H9 (cell line): ENCODE measurements around the gene BOD1L2. TPM values are rescaled to one million over a fixed set of nuclear protein-coding genes. Genes with fewer than 3 reads are reported as not detected.

Experiments
- DNase-seq: peaks from one replicate; pipeline ENCODE4 v3.0.0-alpha.2; 2017
- H2AFZ ChIP-seq: one replicate; pipeline ENCODE4 v1.6.1; 2013; ENCODE audit warnings: mild to moderate bottlenecking, low read length, control low read depth, moderate library complexity
- H2AK5ac ChIP-seq: 2 replicates; pipeline ENCODE4 v1.6.1; 2013; ENCODE audit warnings: low read length, control low read depth, mixed read lengths; ENCODE audit not compliant: insufficient read length
- H2BK120ac ChIP-seq: one replicate; pipeline ENCODE4 v1.6.1; 2013; ENCODE audit warnings: low read depth, mild to moderate bottlenecking, low read length, control low read depth, inconsistent platforms; ENCODE audit not compliant: poor library complexity, severe bottlenecking
- H2BK12ac ChIP-seq: 2 replicates; pipeline ENCODE4 v1.6.1; 2013; ENCODE audit warnings: low read length, control low read depth, mixed read lengths, low read depth; ENCODE audit not compliant: insufficient read length
- H2BK15ac ChIP-seq: 2 replicates; pipeline ENCODE4 v1.6.1; 2013; ENCODE audit warnings: low read depth, low read length, control low read depth
- H2BK20ac ChIP-seq: one replicate; pipeline ENCODE4 v1.6.1; 2013; ENCODE audit warnings: low read depth, mild to moderate bottlenecking, low read length, control low read depth, inconsistent platforms; ENCODE audit not compliant: poor library complexity, severe bottlenecking
- H2BK5ac ChIP-seq: 2 replicates; pipeline ENCODE4 v1.6.1; 2013; ENCODE audit warnings: low read length, control low read depth, mixed read lengths; ENCODE audit not compliant: insufficient read length
- H3K14ac ChIP-seq: 2 replicates; pipeline ENCODE4 v1.6.1; 2013; ENCODE audit warnings: low read length, control low read depth; ENCODE audit not compliant: insufficient read depth
- H3K18ac ChIP-seq: 2 replicates; pipeline ENCODE4 v1.6.1; 2013; ENCODE audit warnings: low read depth, mild to moderate bottlenecking, mixed read lengths, low read length, control low read depth; ENCODE audit not compliant: insufficient read length
- H3K23ac ChIP-seq: 2 replicates; pipeline ENCODE4 v1.6.1; 2013; ENCODE audit warnings: low read length, control low read depth, mixed read lengths, low read depth; ENCODE audit not compliant: insufficient read length
- H3K23me2 ChIP-seq: 2 replicates; pipeline ENCODE4 v1.6.1; 2013; ENCODE audit warnings: low read depth, mild to moderate bottlenecking, mixed read lengths, low read length, control low read depth; ENCODE audit not compliant: insufficient read length, poor library complexity, severe bottlenecking
- H3K27ac ChIP-seq: 2 replicates; pipeline ENCODE4 v1.5.1; 2013; ENCODE audit warnings: low read length, control low read depth, mixed read lengths, low read depth; ENCODE audit not compliant: insufficient read length
- H3K27me3 ChIP-seq: 2 replicates; pipeline ENCODE4 v1.6.1; 2013; ENCODE audit warnings: low read length, control low read depth, inconsistent platforms; ENCODE audit not compliant: insufficient read depth
- H3K4ac ChIP-seq: 2 replicates; pipeline ENCODE4 v1.6.1; 2013; ENCODE audit warnings: low read depth, mild to moderate bottlenecking, control low read depth, inconsistent platforms, low read length, moderate library complexity
- H3K4me1 ChIP-seq: 2 replicates; pipeline ENCODE4 v1.6.1; 2013; ENCODE audit warnings: low read length, control low read depth, inconsistent platforms; ENCODE audit not compliant: insufficient read depth
- H3K4me2 ChIP-seq: 2 replicates; pipeline ENCODE4 v1.6.1; 2013; ENCODE audit warnings: low read length, control low read depth, mixed read lengths; ENCODE audit not compliant: insufficient read length, insufficient read depth
- H3K56ac ChIP-seq: 2 replicates; pipeline ENCODE4 v1.6.1; 2013; ENCODE audit warnings: low read depth, mild to moderate bottlenecking, mixed read lengths, low read length, control low read depth; ENCODE audit not compliant: insufficient read length
- H3K79me1 ChIP-seq: 2 replicates; pipeline ENCODE4 v1.6.1; 2013; ENCODE audit warnings: low read depth, mild to moderate bottlenecking, moderate library complexity, low read length, control low read depth, inconsistent platforms; ENCODE audit not compliant: insufficient read depth, poor library complexity, severe bottlenecking
- H3K79me2 ChIP-seq: 2 replicates; pipeline ENCODE4 v1.6.1; 2013; ENCODE audit warnings: low read length, control low read depth, inconsistent platforms; ENCODE audit not compliant: insufficient read depth
- H3K9ac ChIP-seq: 2 replicates; pipeline ENCODE4 v1.6.1; 2013; ENCODE audit warnings: low read length, control low read depth, mixed read lengths; ENCODE audit not compliant: insufficient read length; ENCODE audit errors: extremely low read depth
- H3K9me3 ChIP-seq: one replicate; pipeline ENCODE4 v1.6.1; 2013; ENCODE audit warnings: low read depth, low read length, inconsistent platforms; ENCODE audit not compliant: control insufficient read depth
- H3T11ph ChIP-seq: one replicate; pipeline ENCODE4 v1.6.1; 2013; ENCODE audit warnings: mild to moderate bottlenecking, low read length, control low read depth, inconsistent platforms
- H4K20me1 ChIP-seq: one replicate; pipeline ENCODE4 v1.6.1; 2013; ENCODE audit not compliant: control insufficient read depth, insufficient read length, insufficient read depth
- H4K5ac ChIP-seq: 2 replicates; pipeline ENCODE4 v1.6.1; 2013; ENCODE audit warnings: low read depth, mild to moderate bottlenecking, mixed read lengths, low read length, control low read depth; ENCODE audit not compliant: insufficient read length
- H4K8ac ChIP-seq: replicated peaks from 2 replicates; pipeline ENCODE4 v1.6.1; 2013; ENCODE audit warnings: low read length, control low read depth, mixed read lengths, low read depth; ENCODE audit not compliant: insufficient read length
- H4K91ac ChIP-seq: 2 replicates; pipeline ENCODE4 v1.6.1; 2013; ENCODE audit warnings: low read depth, mild to moderate bottlenecking, moderate library complexity, mixed read lengths, low read length, control low read depth; ENCODE audit not compliant: insufficient read length
- H3K27ac Mint-ChIP-seq, 3 experiments: 2 replicates in 2 of 3; 3 replicates in 1 of 3; pipeline ENCODE4 v1.8.0; 2020 to 2021; ENCODE audit warnings: mixed read lengths in 3 of 3, mild to moderate bottlenecking in 1 of 3, moderate library complexity in 1 of 3
- H3K27me3 Mint-ChIP-seq: 2 replicates; pipeline ENCODE4 v1.8.0; 2021; ENCODE audit warnings: low read depth, mild to moderate bottlenecking, moderate library complexity, mixed read lengths
- H3K36me3 Mint-ChIP-seq, 3 experiments: 2 replicates in 2 of 3; 3 replicates in 1 of 3; pipeline ENCODE4 v1.8.0; 2020 to 2021; ENCODE audit warnings: low read depth in 3 of 3, mixed read lengths in 3 of 3; ENCODE audit not compliant: insufficient read depth in 1 of 3
- H3K4me1 Mint-ChIP-seq, 2 experiments: 2 replicates each; pipeline ENCODE4 v1.8.0; 2020; ENCODE audit warnings: mixed read lengths in 2 of 2
- H3K4me3 Mint-ChIP-seq, 2 experiments: 2 replicates in 1 of 2; 3 replicates in 1 of 2; pipeline ENCODE4 v1.8.0; 2020 to 2021; ENCODE audit warnings: mild to moderate bottlenecking in 2 of 2, mixed read lengths in 2 of 2, moderate library complexity in 1 of 2
- H3K9me3 Mint-ChIP-seq, 2 experiments: 2 replicates in 1 of 2; 3 replicates in 1 of 2; pipeline ENCODE4 v1.8.0; 2020; ENCODE audit warnings: mild to moderate bottlenecking in 2 of 2, mixed read lengths in 2 of 2, moderate library complexity in 1 of 2
- WGBS: extraction: QIAGEN DNeasy Blood & Tissue Kit; methylation state at CpG from one replicate; pipeline ENCODE4 v1.1.7; 2013; ENCODE audit warnings: missing lambda C conversion rate, low lambda C conversion rate, mixed read lengths; ENCODE audit not compliant: insufficient read length; ENCODE audit errors: extremely low coverage; 5-methylcytosine and 5-hydroxymethylcytosine counted together
- total RNA-seq: library from RNA; stranded (reverse); gene quantifications from 2 replicates; pipeline ENCODE4 v1.2.1, GENCODE V29; 2021
- TF ChIP-seq, protein P1 (sequence below): fragments of 200-600 bp; sonication (generic); conservative IDR thresholded peaks from 3 replicates; pipeline ENCODE4 v1.8.0; 2021; ENCODE audit warnings: antibody characterized with exemption, mild to moderate bottlenecking

Gene BOD1L2
- total RNA-seq, 1 experiment from 2014 or later: not detected

- H3K4me1 Mint-ChIP-seq: no peaks in the 10 kb centered on the region
- H3K9me3 ChIP-seq: no peaks in the 10 kb centered on the region
- no peak overlapping the region for H3K18ac ChIP-seq
- no peak overlapping the region for H3K23ac ChIP-seq
- H3K79me2 ChIP-seq: no peaks in the 10 kb centered on the region
- no peak overlapping the region for H3K27ac Mint-ChIP-seq
- no peak overlapping the region for H2BK5ac ChIP-seq
- no peaks in the 10 kb centered on the region; a peak in 1 of 7 replicates for H3K36me3 Mint-ChIP-seq
- H4K91ac ChIP-seq: no peak overlapping the region
- no peak overlapping the region for H3K14ac ChIP-seq
- no peak overlapping the region for H4K5ac ChIP-seq
- H2AK5ac ChIP-seq: no peak overlapping the region
- no peak for DNase-seq
- H3T11ph ChIP-seq: no peak overlapping the region
- H4K20me1 ChIP-seq: no peaks in the 10 kb centered on the region
- no peaks in the 10 kb centered on the region for H3K23me2 ChIP-seq
- H3K56ac ChIP-seq: no peak overlapping the region
- no peak overlapping the region for H3K4me2 ChIP-seq
- no peak overlapping the region for H3K4ac ChIP-seq
- H3K27me3 Mint-ChIP-seq: no peaks in the 10 kb centered on the region; the same call in none of the 2 replicates
- no peak overlapping the region for H2BK15ac ChIP-seq
- no peaks in the 10 kb centered on the region for H3K4me1 ChIP-seq
- no peak overlapping the region for H2BK120ac ChIP-seq
- no peak overlapping the region for H2BK20ac ChIP-seq
- no peak overlapping the region for H4K8ac ChIP-seq
- WGBS: no CpG with 5 or more reads among the region's 1 CpG
- no peaks in the 10 kb centered on the region for H3K79me1 ChIP-seq
- no peaks in the 10 kb centered on the region; a peak in 1 of 5 replicates for H3K9me3 Mint-ChIP-seq
- no peak overlapping the region for H3K4me3 Mint-ChIP-seq
- H3K27me3 ChIP-seq: no peaks in the 10 kb centered on the region
- H2BK12ac ChIP-seq: no peak overlapping the region
- no peak overlapping the region for H3K9ac ChIP-seq
- TF ChIP-seq, protein P1, sequence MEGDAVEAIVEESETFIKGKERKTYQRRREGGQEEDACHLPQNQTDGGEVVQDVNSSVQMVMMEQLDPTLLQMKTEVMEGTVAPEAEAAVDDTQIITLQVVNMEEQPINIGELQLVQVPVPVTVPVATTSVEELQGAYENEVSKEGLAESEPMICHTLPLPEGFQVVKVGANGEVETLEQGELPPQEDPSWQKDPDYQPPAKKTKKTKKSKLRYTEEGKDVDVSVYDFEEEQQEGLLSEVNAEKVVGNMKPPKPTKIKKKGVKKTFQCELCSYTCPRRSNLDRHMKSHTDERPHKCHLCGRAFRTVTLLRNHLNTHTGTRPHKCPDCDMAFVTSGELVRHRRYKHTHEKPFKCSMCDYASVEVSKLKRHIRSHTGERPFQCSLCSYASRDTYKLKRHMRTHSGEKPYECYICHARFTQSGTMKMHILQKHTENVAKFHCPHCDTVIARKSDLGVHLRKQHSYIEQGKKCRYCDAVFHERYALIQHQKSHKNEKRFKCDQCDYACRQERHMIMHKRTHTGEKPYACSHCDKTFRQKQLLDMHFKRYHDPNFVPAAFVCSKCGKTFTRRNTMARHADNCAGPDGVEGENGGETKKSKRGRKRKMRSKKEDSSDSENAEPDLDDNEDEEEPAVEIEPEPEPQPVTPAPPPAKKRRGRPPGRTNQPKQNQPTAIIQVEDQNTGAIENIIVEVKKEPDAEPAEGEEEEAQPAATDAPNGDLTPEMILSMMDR: no peak
- no peak overlapping the region for H3K27ac ChIP-seq
- H2AFZ ChIP-seq: no peak overlapping the region
These were observed 50.4 kb downstream of the BOD1L2 start for GRCh38 chr18:57197261-57197660.
